IPS DF 6.9 (cell line): Measurements from ENCODE around the gene C11orf21.

ENCODE experiments used
- DNase-seq: peaks from one replicate; pipeline ENCODE4 v3.0.0-alpha.2; 2013; ENCODE audit warnings: low read depth, low spot score
- H3K27ac ChIP-seq: one replicate; pipeline ENCODE4 v1.5.1; 2013; ENCODE audit warnings: low read length, control low read depth
- H3K27me3 ChIP-seq: 2 replicates; pipeline ENCODE4 v1.6.1; 2013; ENCODE audit warnings: mild to moderate bottlenecking, low read length; ENCODE audit not compliant: control insufficient read depth, insufficient read depth
- H3K36me3 ChIP-seq: 2 replicates; pipeline ENCODE4 v1.6.1; 2013; ENCODE audit warnings: low read length; ENCODE audit not compliant: control insufficient read depth, insufficient read depth
- H3K4me1 ChIP-seq: 2 replicates; pipeline ENCODE4 v1.6.1; 2013; ENCODE audit warnings: low read length; ENCODE audit not compliant: control insufficient read depth, insufficient read depth
- H3K4me3 ChIP-seq: 2 replicates; pipeline ENCODE4 v1.5.1; 2013; ENCODE audit warnings: mild to moderate bottlenecking, low read length
- H3K9me3 ChIP-seq: 2 replicates; pipeline ENCODE4 v1.6.1; 2013; ENCODE audit warnings: low read length, inconsistent platforms; ENCODE audit not compliant: control insufficient read depth, insufficient read depth
- WGBS: extraction: QIAGEN DNeasy Blood & Tissue Kit; methylation state at CpG from one replicate; pipeline ENCODE4 v1.1.7; 2013; ENCODE audit warnings: mixed read lengths, missing lambda C conversion rate; ENCODE audit not compliant: insufficient read length, insufficient coverage; 5-methylcytosine and 5-hydroxymethylcytosine counted together

The C11orf21 gene

GRCh38 chr11:2308713-2309112 lies 7.0 kb upstream of the C11orf21 start:
- no peaks in the 10 kb centered on the region for H3K4me1 ChIP-seq
- no peak overlapping the region for H3K4me3 ChIP-seq
- no peaks in the 10 kb centered on the region for H3K36me3 ChIP-seq
- no CpG with 5 or more reads among the region's 7 CpGs for WGBS
- no peak for DNase-seq
- H3K27me3 ChIP-seq = no peaks in the 10 kb centered on the region
- no peaks in the 10 kb centered on the region for H3K9me3 ChIP-seq
- no peak overlapping the region for H3K27ac ChIP-seq

GRCh38 chr11:2307501-2308331 lies 6.0 kb upstream of the C11orf21 start:
- Histone ChIP-seq H3K27ac (no peak overlapping the region), H3K36me3 (no peaks in the 10 kb centered on the region; the same call in 1 of the 2 replicates), H3K4me3 (no peak overlapping the region), H3K27me3 (no peaks in the 10 kb centered on the region), H3K4me1 (no peaks in the 10 kb centered on the region), H3K9me3 (no peaks in the 10 kb centered on the region)
- WGBS = no CpG with 5 or more reads among the region's 23 CpGs
- DNase-seq = no peak

GRCh38 chr11:2306877-2307500 lies 5.3 kb upstream of the C11orf21 start:
- no CpG with 5 or more reads among the region's 14 CpGs for WGBS
- H3K27ac ChIP-seq = no peak overlapping the region
- no peaks in the 10 kb centered on the region for H3K27me3 ChIP-seq
- no peaks in the 10 kb centered on the region for H3K9me3 ChIP-seq
- H3K4me1 ChIP-seq = no peaks in the 10 kb centered on the region
- H3K4me3 ChIP-seq = no peak overlapping the region
- H3K36me3 ChIP-seq = no peaks in the 10 kb centered on the region; the same call in 1 of the 2 replicates
- no peak for DNase-seq

- Histone ChIP-seq H3K9me3 (no peaks in the 10 kb centered on the region), H3K4me1 (no peaks in the 10 kb centered on the region), H3K4me3 (no peak overlapping the region), H3K27me3 (no peaks in the 10 kb centered on the region), H3K27ac (no peak overlapping the region), H3K36me3 (no peaks in the 10 kb centered on the region; the same call in 1 of the 2 replicates)
- no CpG with 5 or more reads among the region's 4 CpGs for WGBS
- no peak for DNase-seq
These were observed 4.7 kb upstream of the C11orf21 start for GRCh38 chr11:2306452-2306823.

- Histone ChIP-seq H3K4me3 (no peak overlapping the region), H3K9me3 (no peaks in the 10 kb centered on the region), H3K4me1 (no peaks in the 10 kb centered on the region), H3K27ac (no peak overlapping the region), H3K27me3 (no peaks in the 10 kb centered on the region), H3K36me3 (no peaks in the 10 kb centered on the region; the same call in 1 of the 2 replicates)
- no peak for DNase-seq
- no CpG with 5 or more reads among the region's 12 CpGs for WGBS
These were observed 4.2 kb upstream of the C11orf21 start for GRCh38 chr11:2305788-2306451.

- no peaks in the 10 kb centered on the region for H3K4me1 ChIP-seq
- no peaks in the 10 kb centered on the region; the same call in 1 of the 2 replicates for H3K36me3 ChIP-seq
- no peaks in the 10 kb centered on the region for H3K27me3 ChIP-seq
- peak; percentile 47 for DNase-seq
- no peak overlapping the region for H3K4me3 ChIP-seq
- no peak overlapping the region for H3K27ac ChIP-seq
- WGBS = no CpG with 5 or more reads among the region's 10 CpGs
- H3K9me3 ChIP-seq = no peaks in the 10 kb centered on the region
These were observed 3.5 kb upstream of the C11orf21 start for GRCh38 chr11:2305140-2305778.

- no peaks in the 10 kb centered on the region for H3K4me1 ChIP-seq
- no peaks in the 10 kb centered on the region; the same call in 1 of the 2 replicates for H3K36me3 ChIP-seq
- DNase-seq = no peak
- H3K9me3 ChIP-seq = no peaks in the 10 kb centered on the region
- no peaks in the 10 kb centered on the region for H3K27me3 ChIP-seq
- no peak overlapping the region for H3K27ac ChIP-seq
- H3K4me3 ChIP-seq = no peak overlapping the region
- no CpG with 5 or more reads among the region's 14 CpGs for WGBS
These were observed 2.9 kb upstream of the C11orf21 start for GRCh38 chr11:2304506-2305139.

- no peaks in the 10 kb centered on the region for H3K4me1 ChIP-seq
- no peak overlapping the region for H3K27ac ChIP-seq
- WGBS = no CpG with 5 or more reads among the region's 15 CpGs
- no peak overlapping the region for H3K4me3 ChIP-seq
- H3K36me3 ChIP-seq = no peaks in the 10 kb centered on the region; the same call in 1 of the 2 replicates
- DNase-seq = no peak
- H3K9me3 ChIP-seq = no peaks in the 10 kb centered on the region
- H3K27me3 ChIP-seq = no peaks in the 10 kb centered on the region
These were observed 2.1 kb upstream of the C11orf21 start for GRCh38 chr11:2303627-2304505.

- WGBS = no CpG with 5 or more reads among the region's 18 CpGs
- Histone ChIP-seq H3K4me3 (no peak overlapping the region), H3K27ac (no peak overlapping the region)
These were observed 1.3 kb upstream of the C11orf21 start for GRCh38 chr11:2302896-2303626.

More at GRCh38 chr11:2302896-2303626, 1.3 kb upstream of the C11orf21 start:
- DNase-seq = no peak
- H3K9me3 ChIP-seq = no peaks in the 10 kb centered on the region
- no peaks in the 10 kb centered on the region for H3K27me3 ChIP-seq
- no peaks in the 10 kb centered on the region; the same call in 1 of the 2 replicates for H3K36me3 ChIP-seq
- no peaks in the 10 kb centered on the region for H3K4me1 ChIP-seq
